ENCODE results near the gene ZC3H18. TPM values are rescaled to one million over a fixed set of nuclear protein-coding genes. Genes with fewer than 3 reads are reported as not detected.

ZC3H18 gene
- total and polyA plus RNA-seq, 2 of the 4 experiments (the other 2 are of a cell fraction), result 3.4 to 21.3 TPM

DNA sequence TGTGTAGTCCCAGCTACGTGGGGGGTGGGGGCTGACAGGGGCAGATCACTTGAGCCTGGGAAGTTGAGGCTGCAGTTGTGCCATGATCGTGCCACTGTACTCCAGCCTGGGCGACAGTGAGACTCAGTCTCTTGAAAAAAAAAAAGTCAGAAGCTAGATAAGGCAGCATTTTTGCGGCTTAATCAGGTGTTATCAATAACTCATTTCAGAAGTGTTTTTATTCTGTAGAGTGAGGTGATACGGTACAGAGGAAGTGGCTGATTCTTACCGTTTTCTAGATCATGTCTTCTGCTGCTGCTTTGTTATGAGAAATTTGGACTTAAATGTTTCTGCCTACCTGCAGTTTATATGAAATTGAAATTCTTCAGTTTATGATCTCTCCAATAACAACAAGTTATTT lies 18.6 kb downstream of the ZC3H18 start:
- TF ChIP-seq RFX5 (IDR thresholded peaks at IDR 0.05; ENCODE audit: low read depth, low read length) (no peak), BHLHE40 (IDR thresholded peaks at IDR 0.05; ENCODE audit: low read depth, low read length) (no peak), CEBPB (IDR thresholded peaks at IDR 0.05; ENCODE audit: low read depth, low read length) (no peak), SMC3 (IDR thresholded peaks at IDR 0.05; ENCODE audit: low read depth, low read length) (no peak), ELK1 (IDR thresholded peaks at IDR 0.05; ENCODE audit: borderline replicate concordance, low read depth, low read length) (no peak)
- H3K27ac ChIP-seq (ENCODE audit: insufficient read depth, low read length), result no peak overlapping the region
- no peak overlapping the region for H4K5ac ChIP-seq (ENCODE audit: low read depth, low read length)
- peaks cover 25 to 68% of the 10 kb centered on the region in 2 experiments for H3K79me1 ChIP-seq (ENCODE audit: low read depth in 1 of 2, low read length in 2 of 2)
- peaks cover 41% of the 10 kb centered on the region for H3K36me3 ChIP-seq (ENCODE audit: control insufficient read depth, insufficient read depth, low read length)
- no peak for DNase-seq
- no peak overlapping the region for H2BK20ac ChIP-seq (ENCODE audit: low read depth, low read length)
- no peak overlapping the region for H2BK15ac ChIP-seq (ENCODE audit: low read depth, low read length)
- no peak overlapping the region for H3K9ac ChIP-seq (ENCODE audit: low read depth, low read length)
- H3K18ac ChIP-seq (ENCODE audit: low read depth, low read length), result no peak overlapping the region
- dilution Hi-C loops (cut with HindIII; ENCODE audit: low sequenced_read_pairs, unreplicated experiment) (no loop called here), in situ Hi-C loops (cut with MboI; ENCODE audit: low sequenced_read_pairs) (no loop called here), intact Hi-C loops (cut with micrococcal nuclease) (no loop called here)
- no peak overlapping the region for H4K8ac ChIP-seq (ENCODE audit: low read depth in 2 of 2, low read length in 2 of 2)
- H4K91ac ChIP-seq (ENCODE audit: insufficient read depth, low read depth, low read length), result no peak overlapping the region
- H3K4ac ChIP-seq (ENCODE audit: low read depth, low read length), result no peak overlapping the region
- H2AK9ac ChIP-seq (replicated peaks; ENCODE audit: low read depth, low read length, poor library complexity), result no peak overlapping the region
- H3K56ac ChIP-seq (ENCODE audit: extremely low read depth, insufficient read depth, low read length), result no peak overlapping the region
- no peaks in the 10 kb centered on the region for H3K9me3 ChIP-seq (ENCODE audit: control insufficient read depth, insufficient read depth, low read length)
- no peak overlapping the region for H2BK5ac ChIP-seq (ENCODE audit: low read depth, low read length, poor library complexity, severe bottlenecking)
- no peak overlapping the region for H3K23ac ChIP-seq (ENCODE audit: low read depth, low read length)
- POLR2A ChIA-PET (ENCODE audit: unreplicated experiment), result no interaction called here
- H2BK120ac ChIP-seq (ENCODE audit: low read depth, low read length), result no peak overlapping the region
- no peak overlapping the region for H2AFZ ChIP-seq (replicated peaks; ENCODE audit: low read length, poor library complexity)
- peaks cover 42% of the 10 kb centered on the region for H4K20me1 ChIP-seq (ENCODE audit: insufficient read depth, low read length)
- H3K14ac ChIP-seq (replicated peaks; ENCODE audit: low read depth, low read length), result no peak overlapping the region
- peaks cover 3% of the 10 kb centered on the region for H3K9me1 ChIP-seq (ENCODE audit: insufficient read depth, low read length)
- CTCF ChIA-PET, result no interaction called here
- no peaks in the 10 kb centered on the region for H3K27me3 ChIP-seq (ENCODE audit: control insufficient read depth, insufficient read depth, low read length)
- ATAC-seq (ENCODE audit: low read depth), result no peak
- no peak overlapping the region for H3K4me3 ChIP-seq (ENCODE audit: insufficient read depth, low read depth, low read length)
- BruUV-seq (replicated peaks), result no TSS peak
- H3K4me2 ChIP-seq (ENCODE audit: low read depth, low read length), result no peak overlapping the region
- no peaks in the 10 kb centered on the region for H3K4me1 ChIP-seq (ENCODE audit: control insufficient read depth, insufficient read depth, low read length)
- WGBS, 2 experiments (ENCODE audit: extremely low coverage in 2 of 2, insufficient read length in 1 of 2), result 85% methylated on average over 3 of the region's 6 CpGs; no CpG with 5 or more reads in 1 of the 2 experiments
- no peak overlapping the region for H2AK5ac ChIP-seq (ENCODE audit: low read depth, low read length)
